ENCODE measurements around the gene PIK3R5. TPM values are rescaled to one million over a fixed set of nuclear protein-coding genes. Genes with fewer than 3 reads are reported as not detected.

Gene PIK3R5
- total RNA-seq, 1 experiment from 2014 or later, result 2.5 TPM

GRCh38 chr17:8843344-8843743 lies 122.2 kb downstream of the PIK3R5 start (continued):
- no peak for TF ChIP-seq ZBTB33 (IDR thresholded peaks at IDR 0.05; ENCODE audit: extremely low read depth, insufficient replicate concordance, low read length)
- TF ChIP-seq ELF1 (IDR thresholded peaks at IDR 0.05; ENCODE audit: borderline replicate concordance, low read depth), result no peak
- no peak for TF ChIP-seq EGR1 (IDR thresholded peaks at IDR 0.05; ENCODE audit: low read depth)
- TF ChIP-seq CBX3 (IDR thresholded peaks at IDR 0.05; ENCODE audit: low read depth), result no peak
- TF ChIP-seq JUND (IDR thresholded peaks at IDR 0.05), result no peak
- no peak for TF ChIP-seq POLR2AphosphoS5 (IDR thresholded peaks at IDR 0.05; ENCODE audit: low read depth, low read length)

DNA sequence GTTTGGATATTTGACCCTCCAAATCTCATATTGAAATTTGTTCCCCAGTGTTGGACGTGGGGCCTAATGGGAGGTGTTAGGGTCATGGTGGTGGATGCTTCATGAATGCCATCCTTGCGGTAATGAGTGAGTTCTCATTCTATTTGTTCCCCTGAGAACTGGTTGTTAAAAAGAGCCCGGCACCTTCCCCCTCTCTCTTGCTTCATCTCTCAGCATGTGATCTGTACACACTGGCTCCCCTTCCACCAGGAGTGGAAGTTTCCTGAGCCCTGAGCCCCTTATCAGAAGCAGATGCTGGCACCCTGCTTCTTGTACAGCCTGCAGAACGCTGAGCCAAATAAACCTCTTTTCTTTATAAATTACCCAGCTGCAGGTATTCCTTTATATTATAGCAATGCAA lies 123.7 kb downstream of the PIK3R5 start:
- TF ChIP-seq EZH2phosphoT487 (IDR thresholded peaks at IDR 0.05; ENCODE audit: borderline replicate concordance) (no peak), CBX3 (IDR thresholded peaks at IDR 0.05; ENCODE audit: low read depth) (no peak), MAX (IDR thresholded peaks at IDR 0.05) (no peak), CEBPB (IDR thresholded peaks at IDR 0.05; ENCODE audit: low read depth) (no peak), POLR2AphosphoS5 (IDR thresholded peaks at IDR 0.05; ENCODE audit: low read depth, low read length) (no peak), POLR2A (IDR thresholded peaks at IDR 0.05; ENCODE audit: borderline replicate concordance, extremely low read depth, insufficient read depth, insufficient read length) (no peak)
- TF ChIP-seq, protein P1, sequence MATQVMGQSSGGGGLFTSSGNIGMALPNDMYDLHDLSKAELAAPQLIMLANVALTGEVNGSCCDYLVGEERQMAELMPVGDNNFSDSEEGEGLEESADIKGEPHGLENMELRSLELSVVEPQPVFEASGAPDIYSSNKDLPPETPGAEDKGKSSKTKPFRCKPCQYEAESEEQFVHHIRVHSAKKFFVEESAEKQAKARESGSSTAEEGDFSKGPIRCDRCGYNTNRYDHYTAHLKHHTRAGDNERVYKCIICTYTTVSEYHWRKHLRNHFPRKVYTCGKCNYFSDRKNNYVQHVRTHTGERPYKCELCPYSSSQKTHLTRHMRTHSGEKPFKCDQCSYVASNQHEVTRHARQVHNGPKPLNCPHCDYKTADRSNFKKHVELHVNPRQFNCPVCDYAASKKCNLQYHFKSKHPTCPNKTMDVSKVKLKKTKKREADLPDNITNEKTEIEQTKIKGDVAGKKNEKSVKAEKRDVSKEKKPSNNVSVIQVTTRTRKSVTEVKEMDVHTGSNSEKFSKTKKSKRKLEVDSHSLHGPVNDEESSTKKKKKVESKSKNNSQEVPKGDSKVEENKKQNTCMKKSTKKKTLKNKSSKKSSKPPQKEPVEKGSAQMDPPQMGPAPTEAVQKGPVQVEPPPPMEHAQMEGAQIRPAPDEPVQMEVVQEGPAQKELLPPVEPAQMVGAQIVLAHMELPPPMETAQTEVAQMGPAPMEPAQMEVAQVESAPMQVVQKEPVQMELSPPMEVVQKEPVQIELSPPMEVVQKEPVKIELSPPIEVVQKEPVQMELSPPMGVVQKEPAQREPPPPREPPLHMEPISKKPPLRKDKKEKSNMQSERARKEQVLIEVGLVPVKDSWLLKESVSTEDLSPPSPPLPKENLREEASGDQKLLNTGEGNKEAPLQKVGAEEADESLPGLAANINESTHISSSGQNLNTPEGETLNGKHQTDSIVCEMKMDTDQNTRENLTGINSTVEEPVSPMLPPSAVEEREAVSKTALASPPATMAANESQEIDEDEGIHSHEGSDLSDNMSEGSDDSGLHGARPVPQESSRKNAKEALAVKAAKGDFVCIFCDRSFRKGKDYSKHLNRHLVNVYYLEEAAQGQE (IDR thresholded peaks at IDR 0.05; ENCODE audit: low read depth), result no peak
- POLR2A ChIA-PET, result interaction anchor here (0.6 kb wide), 1 partner anchor 152 kb away, joined by 3 read pairs; no protein-coding TSS in a partner anchor
- Histone ChIP-seq H3K4me1 (ENCODE audit: control insufficient read depth in 1 of 2, insufficient read depth in 2 of 2, low read length in 2 of 2) (peaks cover 0 to 1% of the 10 kb centered on the region in 2 experiments; a peak in 1 of 4 replicates), H3K27me3 (ENCODE audit: insufficient read depth, low read length) (no peaks in the 10 kb centered on the region), H3K79me2 (ENCODE audit: insufficient read depth, low read length) (no peaks in the 10 kb centered on the region), H3K27ac (ENCODE audit: low read depth, low read length) (no peak overlapping the region), H4K20me1 (ENCODE audit: insufficient read depth) (no peaks in the 10 kb centered on the region; the same call in 1 of the 2 replicates), H3K36me3 (ENCODE audit: control insufficient read depth in 1 of 2, insufficient read depth in 2 of 2, low read length in 2 of 2) (no peaks in the 10 kb centered on the region), H3K9ac (ENCODE audit: low read length) (no peak overlapping the region), H3K4me2 (ENCODE audit: low read length) (no peak overlapping the region), H2AFZ (ENCODE audit: low read depth, low read length, poor library complexity, severe bottlenecking) (no peak overlapping the region), H3K4me3 (replicated peaks in 1 of 2; ENCODE audit: low read depth in 1 of 2, low read length in 2 of 2) (no peak overlapping the region), H3K9me2 (ENCODE audit: insufficient read depth) (no peaks in the 10 kb centered on the region), H3K9me3 (ENCODE audit: control insufficient read depth in 1 of 2, insufficient read depth in 1 of 2, low read depth in 1 of 2, low read length in 2 of 2) (no peaks in the 10 kb centered on the region)
- ATAC-seq (no peak), DNase-seq (ENCODE audit: low read depth, low spot score) (no peak)
- RAD21 ChIA-PET (ENCODE audit: low non-redundant PET in 1 of 2, low total read pairs in 2 of 2, uncharacterized antibody in 2 of 2, unreplicated experiment in 2 of 2), result no interaction called here
- CTCF ChIA-PET, result no interaction called here
- intact Hi-C loops (cut with micrococcal nuclease), result no loop called here
- BruUV-seq (replicated peaks), result no TSS peak

All from HCT116 (cell line).